Testis (tissue), 2 donors: ENCODE results near the gene SP140L.

ENCODE experiments used
- CTCF ChIP-seq, 3 experiments: fragments of 450-650 bp in 2 of 3; fragments of 200-600 bp in 1 of 3; sonication (generic) in 1 of 3; IDR thresholded peaks; one replicate each; pipeline ENCODE4 v1.5.1; 2016 to 2019; ENCODE audit warnings: antibody characterized with exemption in 3 of 3, mild to moderate bottlenecking in 2 of 3, moderate library complexity in 1 of 3
- POLR2A ChIP-seq: fragments of 450-650 bp; IDR thresholded peaks from one replicate; pipeline ENCODE4 v1.6.1; 2017; ENCODE audit warnings: antibody characterized with exemption, mild to moderate bottlenecking, moderate library complexity

- TF ChIP-seq CTCF (IDR thresholded peaks at IDR 0.05), result no peak
- no peak for TF ChIP-seq POLR2A
Measured at GRCh38 chr2:230327418-230328154, 593 bp downstream of the SP140L start.
